Measurements from ENCODE around the gene TPO. TPM values are rescaled to one million over a fixed set of nuclear protein-coding genes. Genes with fewer than 3 reads are reported as not detected.

Gene TPO
- total RNA-seq, 1 donor from 2014 or later: 52.5 TPM

DNA sequence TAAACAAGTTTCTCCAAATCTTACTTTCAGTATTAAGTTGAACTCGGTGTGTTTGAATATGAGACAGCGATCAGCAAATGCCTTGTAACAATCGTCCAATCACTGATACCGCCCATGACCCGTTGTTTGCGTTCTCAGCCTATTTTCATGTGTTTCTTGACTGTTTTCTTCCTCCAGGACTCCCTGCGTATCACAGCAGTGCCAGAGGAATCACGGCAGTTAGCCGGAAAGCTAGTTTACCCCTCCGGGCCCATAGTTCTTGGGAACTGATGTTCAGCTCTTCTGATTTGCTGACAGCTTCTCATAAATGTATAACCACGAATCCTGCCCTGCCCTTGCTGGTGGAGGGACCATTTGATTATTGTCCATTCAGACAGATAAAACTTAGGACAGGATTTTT is 42.2 kb upstream of the TPO start:
- Histone ChIP-seq H3K4me1 (no peaks in the 10 kb centered on the region), H3K9me3 (no peaks in the 10 kb centered on the region), H3K4me3 (no peak overlapping the region), H3K27ac (no peak overlapping the region), H3K36me3 (no peaks in the 10 kb centered on the region), H3K27me3 (no peaks in the 10 kb centered on the region)
- intact Hi-C loops (cut with DNase I): no loop called here
- DNase-seq (ENCODE audit: low spot score in 2 of 2): no peak
- TF ChIP-seq, protein P1, sequence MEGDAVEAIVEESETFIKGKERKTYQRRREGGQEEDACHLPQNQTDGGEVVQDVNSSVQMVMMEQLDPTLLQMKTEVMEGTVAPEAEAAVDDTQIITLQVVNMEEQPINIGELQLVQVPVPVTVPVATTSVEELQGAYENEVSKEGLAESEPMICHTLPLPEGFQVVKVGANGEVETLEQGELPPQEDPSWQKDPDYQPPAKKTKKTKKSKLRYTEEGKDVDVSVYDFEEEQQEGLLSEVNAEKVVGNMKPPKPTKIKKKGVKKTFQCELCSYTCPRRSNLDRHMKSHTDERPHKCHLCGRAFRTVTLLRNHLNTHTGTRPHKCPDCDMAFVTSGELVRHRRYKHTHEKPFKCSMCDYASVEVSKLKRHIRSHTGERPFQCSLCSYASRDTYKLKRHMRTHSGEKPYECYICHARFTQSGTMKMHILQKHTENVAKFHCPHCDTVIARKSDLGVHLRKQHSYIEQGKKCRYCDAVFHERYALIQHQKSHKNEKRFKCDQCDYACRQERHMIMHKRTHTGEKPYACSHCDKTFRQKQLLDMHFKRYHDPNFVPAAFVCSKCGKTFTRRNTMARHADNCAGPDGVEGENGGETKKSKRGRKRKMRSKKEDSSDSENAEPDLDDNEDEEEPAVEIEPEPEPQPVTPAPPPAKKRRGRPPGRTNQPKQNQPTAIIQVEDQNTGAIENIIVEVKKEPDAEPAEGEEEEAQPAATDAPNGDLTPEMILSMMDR (IDR thresholded peaks at IDR 0.05): no peak

GRCh38 chr2:1373830-1374229 is 39.4 kb upstream of the TPO start:
- DNase-seq (ENCODE audit: low spot score in 2 of 2): no peak
- Histone ChIP-seq H3K4me3 (no peak overlapping the region), H3K27ac (no peak overlapping the region)

DNA sequence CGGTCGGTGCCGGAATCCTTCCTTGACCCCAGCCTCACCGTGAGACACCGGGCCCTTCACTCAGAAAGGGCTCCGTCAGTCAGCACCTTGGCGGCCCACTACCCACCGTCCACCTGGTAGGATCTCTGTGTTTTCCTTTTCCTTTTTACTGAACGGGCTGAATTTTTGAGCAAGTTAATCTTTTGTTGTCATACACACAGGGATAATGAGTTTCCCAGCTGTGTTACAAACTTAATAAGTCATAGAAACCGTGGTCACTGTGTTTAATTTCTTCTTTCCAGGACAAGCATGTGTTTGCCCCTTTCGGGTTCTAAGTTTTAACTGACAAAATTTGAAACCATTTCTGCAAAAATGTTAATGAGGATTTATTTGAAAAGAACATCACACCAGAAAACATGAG is 39.0 kb upstream of the TPO start:
- Histone ChIP-seq H3K9me3 (no peaks in the 10 kb centered on the region), H3K4me1 (no peaks in the 10 kb centered on the region), H3K4me3 (no peak overlapping the region), H3K27me3 (no peaks in the 10 kb centered on the region), H3K27ac (no peak overlapping the region), H3K36me3 (no peaks in the 10 kb centered on the region)
- TF ChIP-seq, protein P1 (IDR thresholded peaks at IDR 0.05): no peak
- intact Hi-C loops (cut with DNase I): no loop called here
- DNase-seq (ENCODE audit: low spot score in 2 of 2): no peak

More at GRCh38 chr2:1373830-1374229, 39.4 kb upstream of the TPO start:
- H3K27me3 ChIP-seq: no peaks in the 10 kb centered on the region
- no peaks in the 10 kb centered on the region for H3K36me3 ChIP-seq
- H3K9me3 ChIP-seq: no peaks in the 10 kb centered on the region
- TF ChIP-seq, protein P1 (IDR thresholded peaks at IDR 0.05): no peak
- intact Hi-C loops (cut with DNase I): no loop called here
- no peaks in the 10 kb centered on the region for H3K4me1 ChIP-seq

GRCh38 chr2:1375794-1376193 is 37.5 kb upstream of the TPO start:
- no peak overlapping the region for H3K4me3 ChIP-seq
- no peak for DNase-seq (ENCODE audit: low spot score in 2 of 2)
- intact Hi-C loops (cut with DNase I): no loop called here
- H3K27me3 ChIP-seq: no peaks in the 10 kb centered on the region
- no peaks in the 10 kb centered on the region for H3K4me1 ChIP-seq
- TF ChIP-seq, protein P1 (IDR thresholded peaks at IDR 0.05): no peak
- H3K9me3 ChIP-seq: no peaks in the 10 kb centered on the region
- H3K36me3 ChIP-seq: no peaks in the 10 kb centered on the region
- no peak overlapping the region for H3K27ac ChIP-seq

DNA sequence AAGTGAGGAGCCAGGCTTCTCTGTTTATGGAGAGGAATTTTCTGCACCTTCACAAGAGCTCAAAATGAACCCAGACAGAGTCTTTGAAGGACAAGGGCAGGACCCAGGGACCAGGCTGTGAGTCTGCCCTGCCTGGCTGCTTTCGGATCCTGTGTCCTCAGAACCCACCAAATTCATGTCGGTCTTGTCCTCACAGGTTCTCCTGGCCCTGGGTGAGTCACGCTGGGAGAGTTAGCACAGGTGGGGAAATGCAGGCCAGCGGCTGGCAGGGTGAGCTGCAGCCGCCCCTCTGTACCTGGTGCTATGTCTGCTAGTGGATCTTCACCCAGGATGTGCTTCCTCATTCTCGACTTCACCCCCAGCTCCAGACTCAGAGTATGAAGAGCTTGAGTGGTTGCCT is 35.8 kb upstream of the TPO start:
- TF ChIP-seq, protein P1 (IDR thresholded peaks at IDR 0.05): no peak
- H3K36me3 ChIP-seq: no peaks in the 10 kb centered on the region
- H3K27me3 ChIP-seq: no peaks in the 10 kb centered on the region
- no peaks in the 10 kb centered on the region for H3K4me1 ChIP-seq
- H3K9me3 ChIP-seq: no peaks in the 10 kb centered on the region
- H3K27ac ChIP-seq: no peak overlapping the region
- DNase-seq (ENCODE audit: low spot score in 2 of 2): no peak
- intact Hi-C loops (cut with DNase I): no loop called here
- no peak overlapping the region for H3K4me3 ChIP-seq

GRCh38 chr2:1378456-1379150 is 34.7 kb upstream of the TPO start:
- H3K27me3 ChIP-seq: no peaks in the 10 kb centered on the region
- H3K4me3 ChIP-seq: no peak overlapping the region
- H3K9me3 ChIP-seq: no peaks in the 10 kb centered on the region
- no peak for DNase-seq (ENCODE audit: low spot score in 2 of 2)
- intact Hi-C loops (cut with DNase I): no loop called here
- TF ChIP-seq, protein P1 (IDR thresholded peaks at IDR 0.05): no peak
- H3K36me3 ChIP-seq: no peaks in the 10 kb centered on the region
- H3K4me1 ChIP-seq: no peaks in the 10 kb centered on the region
- H3K27ac ChIP-seq: no peak overlapping the region
